Type B pancreatic cell (in vitro differentiated cells): ENCODE measurements around the gene DYRK1A. TPM values are rescaled to one million over a fixed set of nuclear protein-coding genes. Genes with fewer than 3 reads are reported as not detected.
"Not testable (repeated sequence)": the region's sequence is repeated elsewhere in the genome, so short reads cannot be mapped to it uniquely, and the experiment has no call there.

Source experiments
- DNase-seq: peaks from one replicate; pipeline ENCODE4 v3.0.0; 2021; ENCODE audit warnings: mixed read lengths; ENCODE audit not compliant: unreplicated experiment; ENCODE audit errors: extremely low spot score
- H3K27ac Mint-ChIP-seq: 2 replicates; pipeline ENCODE4 v1.8.0; 2021; ENCODE audit warnings: mild to moderate bottlenecking, mixed read lengths
- H3K27me3 Mint-ChIP-seq: 2 replicates; pipeline ENCODE4 v1.8.0; 2021; ENCODE audit warnings: mixed read lengths
- H3K36me3 Mint-ChIP-seq: 2 replicates; pipeline ENCODE4 v1.8.0; 2021; ENCODE audit warnings: mixed read lengths
- H3K4me1 Mint-ChIP-seq: one replicate; pipeline ENCODE4 v1.8.0; 2021; ENCODE audit warnings: mixed read lengths; ENCODE audit not compliant: unreplicated experiment
- H3K4me3 Mint-ChIP-seq: 2 replicates; pipeline ENCODE4 v1.8.0; 2021; ENCODE audit warnings: mild to moderate bottlenecking, mixed read lengths
- H3K9me3 Mint-ChIP-seq: 2 replicates; pipeline ENCODE4 v1.8.0; 2021; ENCODE audit warnings: mixed read lengths
- total RNA-seq: library from RNA; stranded (reverse); gene quantifications from 2 replicates; pipeline ENCODE4 v1.2.1, GENCODE V29; 2021; ENCODE audit warnings: low replicate concordance
- TF ChIP-seq, protein P1 (sequence below): fragments of 200-600 bp; sonication (generic); conservative IDR thresholded peaks from 2 replicates; pipeline ENCODE4 v1.5.0; 2021; ENCODE audit warnings: antibody characterized with exemption, mild to moderate bottlenecking

The DYRK1A gene
- total RNA-seq, 1 donor from 2014 or later = 70.6 TPM

DNA sequence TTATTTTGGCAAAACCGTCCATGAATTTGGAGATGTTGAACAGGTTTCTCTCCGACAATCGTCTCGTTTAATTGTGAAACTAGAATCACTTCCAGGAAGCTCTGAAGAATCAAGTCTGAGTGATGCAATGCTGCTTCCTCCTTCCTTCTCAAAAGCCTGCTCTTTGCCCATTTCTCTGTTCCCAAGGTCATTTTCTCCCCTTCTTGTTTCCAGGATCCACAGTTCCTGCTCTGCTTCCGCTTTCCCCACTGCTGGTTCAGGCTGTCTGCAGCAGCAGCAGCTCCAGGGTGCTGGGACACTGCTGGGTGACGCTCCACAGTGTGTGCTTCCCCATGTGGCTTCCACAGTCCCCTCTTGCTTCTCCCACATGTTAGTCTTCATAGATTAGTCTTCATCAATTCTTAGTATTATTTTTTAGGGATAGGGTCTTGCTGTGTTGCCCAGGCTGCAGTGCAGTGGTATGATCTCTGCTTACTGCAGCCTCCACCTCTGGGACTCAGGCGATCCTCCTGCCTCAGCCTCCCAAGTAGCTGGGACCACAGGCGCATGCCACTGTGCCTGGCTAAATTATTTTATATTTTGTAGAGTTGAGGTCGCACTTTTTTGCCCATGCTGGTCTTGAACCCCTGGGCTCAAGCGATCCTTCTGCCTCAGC, 156.2 kb downstream of the DYRK1A start:
- Mint-ChIP-seq H3K36me3 (peaks cover 17% of the 10 kb centered on the region), H3K4me3 (no peak overlapping the region), H3K27me3 (no peaks in the 10 kb centered on the region), H3K27ac (no peak overlapping the region), H3K4me1 (no peaks in the 10 kb centered on the region), H3K9me3 (no peaks in the 10 kb centered on the region)
- DNase-seq = no peak
- TF ChIP-seq, protein P1, sequence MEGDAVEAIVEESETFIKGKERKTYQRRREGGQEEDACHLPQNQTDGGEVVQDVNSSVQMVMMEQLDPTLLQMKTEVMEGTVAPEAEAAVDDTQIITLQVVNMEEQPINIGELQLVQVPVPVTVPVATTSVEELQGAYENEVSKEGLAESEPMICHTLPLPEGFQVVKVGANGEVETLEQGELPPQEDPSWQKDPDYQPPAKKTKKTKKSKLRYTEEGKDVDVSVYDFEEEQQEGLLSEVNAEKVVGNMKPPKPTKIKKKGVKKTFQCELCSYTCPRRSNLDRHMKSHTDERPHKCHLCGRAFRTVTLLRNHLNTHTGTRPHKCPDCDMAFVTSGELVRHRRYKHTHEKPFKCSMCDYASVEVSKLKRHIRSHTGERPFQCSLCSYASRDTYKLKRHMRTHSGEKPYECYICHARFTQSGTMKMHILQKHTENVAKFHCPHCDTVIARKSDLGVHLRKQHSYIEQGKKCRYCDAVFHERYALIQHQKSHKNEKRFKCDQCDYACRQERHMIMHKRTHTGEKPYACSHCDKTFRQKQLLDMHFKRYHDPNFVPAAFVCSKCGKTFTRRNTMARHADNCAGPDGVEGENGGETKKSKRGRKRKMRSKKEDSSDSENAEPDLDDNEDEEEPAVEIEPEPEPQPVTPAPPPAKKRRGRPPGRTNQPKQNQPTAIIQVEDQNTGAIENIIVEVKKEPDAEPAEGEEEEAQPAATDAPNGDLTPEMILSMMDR = no peak

- not testable (repeated sequence) for H3K9me3 Mint-ChIP-seq, H3K27me3 Mint-ChIP-seq, DNase-seq, H3K27ac Mint-ChIP-seq, H3K4me3 Mint-ChIP-seq, H3K4me1 Mint-ChIP-seq, H3K36me3 Mint-ChIP-seq
Measured at GRCh38 chr21:37524944-37525343, 158.4 kb downstream of the DYRK1A start.

DNA sequence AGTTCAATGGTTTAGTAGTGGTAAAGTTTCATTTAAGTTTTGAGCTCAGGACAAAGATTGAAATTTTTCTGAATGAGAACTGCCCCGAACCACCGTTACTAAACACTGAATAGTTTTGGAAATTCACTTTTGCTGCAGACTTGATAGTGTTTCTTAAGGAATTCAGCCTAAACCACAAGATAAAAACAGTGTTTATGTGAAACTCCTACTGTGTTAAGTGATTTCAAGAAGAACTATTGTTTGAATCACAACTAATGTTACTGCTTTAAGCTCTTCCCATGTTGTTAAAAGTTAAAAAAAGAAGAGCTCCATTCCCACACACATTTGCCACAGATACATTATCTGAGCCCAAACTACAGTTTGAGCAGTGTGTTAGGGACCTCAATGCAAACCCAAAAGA, 159.2 kb downstream of the DYRK1A start:
- Mint-ChIP-seq H3K4me1 (peaks cover 8% of the 10 kb centered on the region), H3K36me3 (no peaks in the 10 kb centered on the region), H3K4me3 (no peak overlapping the region), H3K27me3 (no peaks in the 10 kb centered on the region), H3K9me3 (no peaks in the 10 kb centered on the region), H3K27ac (no peak overlapping the region)
- no peak for DNase-seq
- TF ChIP-seq, protein P1 = no peak

- no peak for DNase-seq
- H3K9me3 Mint-ChIP-seq = no peaks in the 10 kb centered on the region
- TF ChIP-seq, protein P1 = no peak
- no peak overlapping the region for H3K4me3 Mint-ChIP-seq
- H3K27me3 Mint-ChIP-seq = peaks cover 3% of the 10 kb centered on the region
- H3K27ac Mint-ChIP-seq = no peak overlapping the region
- H3K4me1 Mint-ChIP-seq = peaks cover 10% of the 10 kb centered on the region
- no peaks in the 10 kb centered on the region for H3K36me3 Mint-ChIP-seq
Measured at GRCh38 chr21:37527103-37527502, 160.5 kb downstream of the DYRK1A start.

DNA sequence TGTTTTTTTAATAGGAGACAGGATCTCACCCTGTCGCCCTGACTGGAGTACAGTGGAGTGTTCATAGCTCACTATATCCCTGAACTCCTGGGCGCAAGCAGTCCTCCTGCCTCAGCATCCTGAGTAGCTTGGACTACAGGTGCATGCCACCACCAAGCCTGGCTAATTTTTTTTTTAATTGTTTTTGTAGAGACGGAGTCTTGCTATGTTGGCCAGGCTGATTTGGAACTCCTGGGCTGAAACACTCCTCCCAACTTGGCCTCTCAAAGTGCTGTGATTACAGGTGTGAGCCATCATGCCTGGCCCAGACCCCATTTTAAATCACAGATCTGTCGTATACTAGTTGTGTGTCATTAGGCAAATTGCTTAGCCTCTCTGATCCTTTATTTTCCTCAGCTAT, 161.1 kb downstream of the DYRK1A start:
- no peaks in the 10 kb centered on the region for H3K9me3 Mint-ChIP-seq
- DNase-seq = no peak
- H3K27ac Mint-ChIP-seq = no peak overlapping the region
- peaks cover 10% of the 10 kb centered on the region for H3K4me1 Mint-ChIP-seq
- no peak overlapping the region for H3K4me3 Mint-ChIP-seq
- TF ChIP-seq, protein P1 = no peak
- peaks cover 5% of the 10 kb centered on the region for H3K27me3 Mint-ChIP-seq
- H3K36me3 Mint-ChIP-seq = no peaks in the 10 kb centered on the region

- H3K36me3 Mint-ChIP-seq = no peaks in the 10 kb centered on the region
- no peak overlapping the region for H3K27ac Mint-ChIP-seq
- H3K4me1 Mint-ChIP-seq = peaks cover 10% of the 10 kb centered on the region
- peaks cover 5% of the 10 kb centered on the region for H3K27me3 Mint-ChIP-seq
- no peaks in the 10 kb centered on the region for H3K9me3 Mint-ChIP-seq
- no peak overlapping the region for H3K4me3 Mint-ChIP-seq
- TF ChIP-seq, protein P1 = no peak
- DNase-seq = no peak
Measured at GRCh38 chr21:37528150-37528937, 161.8 kb downstream of the DYRK1A start.
